Gastrocnemius medialis (tissue), 4 donors: ENCODE data around the gene TMEM176B. TPM values are rescaled to one million over a fixed set of nuclear protein-coding genes. Genes with fewer than 3 reads are reported as not detected.

ENCODE experiments used
- ATAC-seq, 2 donors: fragments of 150-250 bp; one replicate each; pipeline ENCODE4 v1.9.1; 2016
- DNase-seq, 2 donors: peaks; one replicate each; pipeline ENCODE4 v3.0.0-alpha.2; 2019
- H3K27ac ChIP-seq, 4 donors: fragments of 200-600 bp; sonication (generic); 1 replicate in 1 of 4; 2 replicates in 3 of 4; pipeline ENCODE4 v1.5.1; 2016 to 2018; ENCODE audit warnings: mild to moderate bottlenecking in 2 of 4, moderate library complexity in 1 of 4
- H3K27me3 ChIP-seq, 3 donors: fragments of 200-600 bp; sonication (generic) in 2 of 3; 1 replicate in 1 of 3; 2 replicates in 2 of 3; pipeline versions ENCODE4 v1.5.1 to v1.6.0; 2016 to 2019; ENCODE audit warnings: mild to moderate bottlenecking in 1 of 3, moderate library complexity in 1 of 3
- H3K36me3 ChIP-seq, 2 donors: fragments of 200-600 bp; sonication (generic) in 1 of 2; one replicate each; pipeline ENCODE4 v1.5.1; 2017 to 2018
- H3K4me1 ChIP-seq, 2 donors: fragments of 200-600 bp; sonication (generic) in 1 of 2; one replicate each; pipeline ENCODE4 v1.5.1; 2016 to 2017; ENCODE audit warnings: mild to moderate bottlenecking in 2 of 2
- H3K4me3 ChIP-seq, 4 donors: fragments of 200-600 bp; sonication (generic) in 3 of 4; 1 replicate in 1 of 4; 2 replicates in 3 of 4; pipeline ENCODE4 v1.5.1; 2016 to 2019; ENCODE audit warnings: mild to moderate bottlenecking in 2 of 4
- H3K9me3 ChIP-seq, 3 donors: fragments of 200-600 bp; sonication (generic) in 2 of 3; 1 replicate in 1 of 3; 2 replicates in 2 of 3; pipeline ENCODE4 v1.5.1; 2016 to 2019
- POLR2A ChIP-seq, 2 donors: fragments of 450-650 bp; IDR thresholded peaks; one replicate each; pipeline ENCODE4 v1.6.1; 2017; ENCODE audit warnings: antibody characterized with exemption in 2 of 2, mild to moderate bottlenecking in 2 of 2, moderate library complexity in 2 of 2
- in situ Hi-C, 4 donors: fragments of 200-750 bp; cut with MboI; loops; one replicate each; pipeline versions ENCODE4 v1.15.0 to v1.8.0; 2017; ENCODE audit warnings: low sequenced_read_pairs in 4 of 4
- intact Hi-C: fragments of 100-400 bp; cut with DNase I; formaldehyde crosslinking; loops from one replicate; pipeline ENCODE4 v1.15.1; 2023; ENCODE audit warnings: low total_unique reads
- total RNA-seq, 4 donors: library from RNA; depleted of rRNA; stranded (reverse); fragments of >200 nt; gene quantifications; one replicate each; pipeline versions ENCODE4 v1.1.0 to v1.2.3, GENCODE V29; 2016
- TF ChIP-seq, protein P1 (sequence below), 5 experiments: fragments of 450-650 bp in 3 of 5; fragments of 200-600 bp in 2 of 5; sonication (generic) in 2 of 5; IDR thresholded peaks in 4 of 5; conservative IDR thresholded peaks in 1 of 5; 1 replicate in 4 of 5; 2 replicates in 1 of 5; pipeline ENCODE4 v1.5.1; 2016 to 2019; ENCODE audit warnings: antibody characterized with exemption in 5 of 5, mild to moderate bottlenecking in 3 of 5, moderate library complexity in 3 of 5

The TMEM176B gene
- total RNA-seq, 4 donors from 2014 or later = 5.8 to 9.6 (median 7.6) TPM

DNA sequence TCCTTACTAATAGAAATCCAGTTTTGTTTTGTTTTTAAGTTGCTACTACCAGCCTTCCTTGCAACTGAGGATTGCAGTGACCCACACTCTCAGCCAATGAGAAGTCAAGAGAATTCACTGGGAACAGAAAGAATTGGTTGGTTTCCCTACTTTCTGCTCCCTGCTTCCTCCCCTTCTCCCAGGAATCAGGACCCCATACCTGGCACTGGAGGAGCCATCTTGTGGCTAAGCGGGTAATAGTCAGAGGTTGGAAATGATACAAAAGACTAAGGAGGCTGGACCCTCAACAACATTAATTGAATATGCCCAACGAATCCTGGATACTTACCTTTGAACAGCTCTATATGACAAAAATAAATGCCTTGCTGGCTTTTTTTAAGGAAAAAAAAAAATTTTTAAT lies 6.7 kb upstream of the TMEM176B start:
- DNase-seq (no peak), ATAC-seq (no peak)
- Histone ChIP-seq H3K9me3 (no peaks in the 10 kb centered on the region), H3K36me3 (no peaks in the 10 kb centered on the region), H3K27ac (no peak overlapping the region), H3K27me3 (peaks cover 0 to 13% (median 0%) of the 10 kb centered on the region in 3 donors), H3K4me3 (no peak overlapping the region), H3K4me1 (no peaks in the 10 kb centered on the region)
- in situ Hi-C loops = no loop called here
- intact Hi-C loops = no loop called here
- TF ChIP-seq POLR2A (IDR thresholded peaks at IDR 0.05) = no peak
- TF ChIP-seq, protein P1, sequence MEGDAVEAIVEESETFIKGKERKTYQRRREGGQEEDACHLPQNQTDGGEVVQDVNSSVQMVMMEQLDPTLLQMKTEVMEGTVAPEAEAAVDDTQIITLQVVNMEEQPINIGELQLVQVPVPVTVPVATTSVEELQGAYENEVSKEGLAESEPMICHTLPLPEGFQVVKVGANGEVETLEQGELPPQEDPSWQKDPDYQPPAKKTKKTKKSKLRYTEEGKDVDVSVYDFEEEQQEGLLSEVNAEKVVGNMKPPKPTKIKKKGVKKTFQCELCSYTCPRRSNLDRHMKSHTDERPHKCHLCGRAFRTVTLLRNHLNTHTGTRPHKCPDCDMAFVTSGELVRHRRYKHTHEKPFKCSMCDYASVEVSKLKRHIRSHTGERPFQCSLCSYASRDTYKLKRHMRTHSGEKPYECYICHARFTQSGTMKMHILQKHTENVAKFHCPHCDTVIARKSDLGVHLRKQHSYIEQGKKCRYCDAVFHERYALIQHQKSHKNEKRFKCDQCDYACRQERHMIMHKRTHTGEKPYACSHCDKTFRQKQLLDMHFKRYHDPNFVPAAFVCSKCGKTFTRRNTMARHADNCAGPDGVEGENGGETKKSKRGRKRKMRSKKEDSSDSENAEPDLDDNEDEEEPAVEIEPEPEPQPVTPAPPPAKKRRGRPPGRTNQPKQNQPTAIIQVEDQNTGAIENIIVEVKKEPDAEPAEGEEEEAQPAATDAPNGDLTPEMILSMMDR (IDR thresholded peaks at IDR 0.05 in 4 of 5, conservative IDR thresholded peaks at IDR 0.05 in 1 of 5) = no peak

DNA sequence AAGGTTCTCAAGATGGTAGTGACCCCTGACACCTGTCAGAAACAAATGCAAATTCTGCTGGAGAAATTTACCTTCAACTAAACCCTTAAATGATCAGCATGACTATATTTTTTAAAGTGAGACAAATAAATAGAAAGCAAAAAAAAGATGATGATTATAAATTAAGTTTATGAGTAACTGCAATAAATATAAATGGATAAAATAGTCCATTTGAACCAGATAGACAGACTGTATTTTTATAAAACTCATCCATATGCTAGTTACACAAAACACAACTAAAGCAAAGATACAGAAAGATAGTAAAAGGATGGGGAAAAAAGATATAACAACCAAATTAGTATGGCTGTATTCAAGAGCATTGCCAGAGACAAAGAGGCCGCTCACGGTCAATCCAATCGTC lies 6.3 kb upstream of the TMEM176B start:
- H3K4me3 ChIP-seq = no peak overlapping the region
- in situ Hi-C loops = no loop called here
- no peak for TF ChIP-seq POLR2A (IDR thresholded peaks at IDR 0.05)
- TF ChIP-seq, protein P1 (IDR thresholded peaks at IDR 0.05 in 4 of 5, conservative IDR thresholded peaks at IDR 0.05 in 1 of 5) = no peak
- ATAC-seq = no peak
- DNase-seq = no peak
- no peaks in the 10 kb centered on the region for H3K9me3 ChIP-seq
- no peak overlapping the region for H3K27ac ChIP-seq
- no peaks in the 10 kb centered on the region for H3K4me1 ChIP-seq
- H3K36me3 ChIP-seq = no peaks in the 10 kb centered on the region
- intact Hi-C loops = no loop called here
- peaks cover under 1 to 15% (median 3%) of the 10 kb centered on the region in 3 donors for H3K27me3 ChIP-seq

DNA sequence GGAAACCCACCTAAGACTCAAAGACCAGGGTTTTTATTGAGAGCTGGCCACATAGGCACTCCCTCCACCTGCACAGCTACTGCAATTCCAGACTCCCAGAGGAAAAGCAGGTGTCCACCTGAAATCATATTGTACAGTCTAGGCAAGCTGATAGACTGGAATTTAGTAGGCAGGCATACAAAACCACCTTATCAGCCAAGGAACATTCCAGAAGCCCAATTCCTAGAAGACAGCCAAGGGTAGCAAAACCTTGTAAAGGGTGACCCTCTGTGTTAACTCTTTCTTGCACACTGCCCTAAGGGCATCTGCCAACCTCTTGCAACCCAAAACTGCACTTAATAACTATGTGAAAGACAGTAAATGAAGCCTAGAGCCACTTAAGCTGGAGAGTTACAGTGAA lies 5.7 kb upstream of the TMEM176B start:
- Histone ChIP-seq H3K9me3 (no peaks in the 10 kb centered on the region), H3K36me3 (no peaks in the 10 kb centered on the region), H3K4me1 (no peaks in the 10 kb centered on the region), H3K4me3 (no peak overlapping the region), H3K27ac (no peak overlapping the region), H3K27me3 (peaks cover 3 to 19% (median 9%) of the 10 kb centered on the region in 3 donors)
- DNase-seq = no peak
- TF ChIP-seq POLR2A (IDR thresholded peaks at IDR 0.05) = no peak
- TF ChIP-seq, protein P1 (IDR thresholded peaks at IDR 0.05 in 4 of 5, conservative IDR thresholded peaks at IDR 0.05 in 1 of 5) = no peak
- in situ Hi-C loops (no loop called here), intact Hi-C loops (no loop called here)
- ATAC-seq = no peak

DNA sequence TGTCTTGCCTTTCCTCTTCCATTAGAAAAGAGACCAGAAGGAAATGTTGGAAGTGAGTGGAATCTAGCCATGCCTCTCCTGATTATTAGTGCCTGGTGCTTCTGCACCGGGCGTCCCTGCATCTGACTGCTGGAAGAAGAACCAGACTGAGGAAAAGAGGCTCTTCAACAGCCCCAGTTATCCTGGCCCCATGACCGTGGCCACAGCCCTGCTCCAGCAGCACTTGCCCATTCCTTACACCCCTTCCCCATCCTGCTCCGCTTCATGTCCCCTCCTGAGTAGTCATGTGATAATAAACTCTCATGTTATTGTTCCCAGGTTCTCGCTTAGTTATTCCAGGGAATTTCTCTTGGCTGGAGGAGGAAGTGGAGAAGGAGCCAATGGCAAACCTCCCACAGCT lies 4.6 kb upstream of the TMEM176B start:
- no peaks in the 10 kb centered on the region for H3K4me1 ChIP-seq
- in situ Hi-C loops = no loop called here
- ATAC-seq (no peak), DNase-seq (no peak)
- peaks cover 9 to 29% (median 18%) of the 10 kb centered on the region in 3 donors for H3K27me3 ChIP-seq
- H3K9me3 ChIP-seq = no peaks in the 10 kb centered on the region
- H3K4me3 ChIP-seq = no peak overlapping the region
- intact Hi-C loops = no loop called here
- TF ChIP-seq POLR2A (IDR thresholded peaks at IDR 0.05) = no peak
- TF ChIP-seq, protein P1 (IDR thresholded peaks at IDR 0.05 in 4 of 5, conservative IDR thresholded peaks at IDR 0.05 in 1 of 5) = no peak
- no peak overlapping the region for H3K27ac ChIP-seq
- H3K36me3 ChIP-seq = no peaks in the 10 kb centered on the region
